Activated T-cell treated with anti-CD3 and anti-CD28 coated beads, Interleukin-2, amount 50 U/mL, for 4 hours (primary cell): Measurements from ENCODE around the gene AP1S3. TPM values are rescaled to one million over a fixed set of nuclear protein-coding genes. Genes with fewer than 3 reads are reported as not detected.
"Not testable (repeated sequence)": the region's sequence is repeated elsewhere in the genome, so short reads cannot be mapped to it uniquely, and the experiment has no call there.

Experiments
- ATAC-seq, 2 donors: fragments of 200-7000 bp; cut with Tn5 transposase; one replicate each; pipeline ENCODE4 v1.10.0; 2021
- DNase-seq: peaks from one replicate; pipeline ENCODE4 v3.0.0-alpha.2; 2020
- H3K27me3 Mint-ChIP-seq: one replicate; pipeline ENCODE4 v1.8.0; 2021; ENCODE audit warnings: low read depth, mixed read lengths
- H3K36me3 Mint-ChIP-seq: one replicate; pipeline ENCODE4 v1.8.0; 2022; ENCODE audit warnings: mixed read lengths; ENCODE audit not compliant: insufficient read depth
- H3K4me1 Mint-ChIP-seq: one replicate; pipeline ENCODE4 v1.8.0; 2021; ENCODE audit warnings: low read depth, mixed read lengths
- H3K4me3 Mint-ChIP-seq: one replicate; pipeline ENCODE4 v1.8.0; 2021; ENCODE audit warnings: mild to moderate bottlenecking, moderate library complexity, mixed read lengths
- H3K9me3 Mint-ChIP-seq: one replicate; pipeline ENCODE4 v1.8.0; 2021; ENCODE audit warnings: mixed read lengths
- total RNA-seq, 3 donors: library from RNA; stranded (reverse); gene quantifications; one replicate each; pipeline ENCODE4 v1.2.1, GENCODE V29; 2021

AP1S3 gene
- total RNA-seq, 3 donors from 2014 or later: 18.0 to 19.9 (median 18.4) TPM

DNA sequence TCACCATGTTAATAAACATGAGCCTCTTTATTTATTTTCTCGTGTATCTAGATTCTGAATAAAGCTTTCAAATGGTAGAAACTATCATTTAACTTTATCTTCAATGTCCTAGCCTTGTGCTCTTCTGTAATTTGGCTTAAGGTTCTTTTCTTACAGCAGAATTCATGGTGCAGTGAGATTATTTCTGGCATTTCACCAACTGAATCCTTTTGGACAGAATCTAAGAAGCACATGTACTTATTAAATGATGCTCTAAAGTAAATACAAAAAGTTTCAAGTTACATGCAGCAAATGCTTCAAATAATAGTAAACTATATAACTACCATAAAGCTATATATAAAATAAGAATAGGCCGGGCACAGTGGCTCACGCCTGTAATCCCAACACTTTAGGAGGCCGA lies 65.9 kb downstream of the AP1S3 start:
- no peak overlapping the region for H3K4me3 Mint-ChIP-seq
- H3K27me3 Mint-ChIP-seq: no peaks in the 10 kb centered on the region
- peaks cover 5% of the 10 kb centered on the region for H3K9me3 Mint-ChIP-seq
- H3K36me3 Mint-ChIP-seq: peaks cover 26% of the 10 kb centered on the region
- DNase-seq: no peak
- peaks cover 2% of the 10 kb centered on the region for H3K4me1 Mint-ChIP-seq
- no peak for ATAC-seq

DNA sequence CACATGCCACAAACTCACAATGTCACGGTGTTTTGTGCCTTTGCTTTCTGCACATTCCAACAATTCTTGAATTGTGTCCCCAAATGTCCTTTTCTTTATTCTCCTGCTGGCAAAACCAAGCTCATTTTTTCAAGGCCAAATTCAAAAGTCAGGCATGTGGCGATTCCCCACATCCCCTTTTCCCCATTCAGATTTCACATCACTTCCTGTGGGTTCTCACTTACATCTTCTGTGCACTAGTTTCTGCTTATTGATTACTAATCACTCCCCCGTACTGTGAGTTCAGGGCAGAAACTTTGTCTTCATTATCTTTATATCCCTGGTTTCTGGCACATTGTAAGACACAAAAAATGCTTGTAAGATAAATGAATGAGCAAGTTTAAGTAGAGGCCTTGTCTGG lies 69.2 kb downstream of the AP1S3 start:
- H3K4me3 Mint-ChIP-seq: no peak overlapping the region
- no peak for ATAC-seq
- no peaks in the 10 kb centered on the region for H3K27me3 Mint-ChIP-seq
- H3K36me3 Mint-ChIP-seq: peaks cover 9% of the 10 kb centered on the region
- peaks cover 2% of the 10 kb centered on the region for H3K4me1 Mint-ChIP-seq
- peaks cover 5% of the 10 kb centered on the region for H3K9me3 Mint-ChIP-seq
- no peak for DNase-seq

DNA sequence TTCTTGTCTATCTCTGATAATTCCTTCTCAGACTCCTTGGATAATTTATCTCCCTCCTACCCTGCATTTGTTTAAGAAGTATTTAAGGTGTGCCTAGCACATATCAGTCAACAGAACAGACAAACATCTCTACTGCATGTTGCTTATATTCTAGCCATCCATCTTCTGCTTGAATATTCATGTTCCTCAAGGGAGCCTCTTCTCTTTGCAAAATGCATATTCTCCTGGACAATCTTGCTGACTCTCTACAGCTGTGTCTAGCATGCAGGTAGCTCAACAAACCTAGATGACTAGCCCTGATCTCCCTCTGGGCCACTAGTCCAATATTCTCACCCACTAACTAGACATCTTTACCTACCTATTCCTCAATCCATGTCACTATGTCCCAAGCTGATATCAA lies 70.0 kb downstream of the AP1S3 start:
- ATAC-seq (no peak), DNase-seq (no peak)
- Mint-ChIP-seq H3K4me1 (peaks cover 2% of the 10 kb centered on the region), H3K36me3 (peaks cover 9% of the 10 kb centered on the region), H3K27me3 (no peaks in the 10 kb centered on the region), H3K4me3 (no peak overlapping the region), H3K9me3 (peaks cover 5% of the 10 kb centered on the region)

DNA sequence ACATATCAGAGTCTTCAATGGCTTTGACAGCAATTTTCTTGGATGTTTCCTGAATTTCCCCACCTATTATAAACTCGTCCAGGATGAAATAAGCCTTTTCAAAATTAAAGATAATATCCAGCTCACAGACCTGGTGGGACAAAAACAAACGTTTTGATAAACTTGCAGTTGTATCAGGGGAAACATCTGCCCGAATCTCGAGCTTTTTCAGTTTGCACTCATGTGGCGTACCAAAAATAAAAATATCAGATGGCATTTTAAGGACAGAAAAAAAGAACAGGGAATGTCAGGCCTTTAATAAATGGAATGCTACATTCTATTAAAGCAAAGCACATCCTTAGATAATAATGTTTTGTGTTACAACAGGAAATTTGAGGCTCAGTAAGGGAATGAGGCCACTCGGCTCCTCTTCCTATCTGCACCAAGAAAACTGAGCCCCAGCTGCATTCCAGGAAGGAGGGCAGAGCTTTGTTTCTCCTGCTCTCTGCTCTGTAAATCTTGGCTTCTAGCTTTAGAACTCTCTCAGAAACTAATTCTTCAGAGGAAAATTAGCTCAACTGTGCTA lies 72.1 kb downstream of the AP1S3 start:
- Mint-ChIP-seq H3K36me3 (peaks cover 5% of the 10 kb centered on the region), H3K4me1 (peaks cover 15% of the 10 kb centered on the region), H3K9me3 (peaks cover 5% of the 10 kb centered on the region), H3K4me3 (no peak overlapping the region), H3K27me3 (no peaks in the 10 kb centered on the region)
- no peak for DNase-seq
- ATAC-seq: no peak

DNA sequence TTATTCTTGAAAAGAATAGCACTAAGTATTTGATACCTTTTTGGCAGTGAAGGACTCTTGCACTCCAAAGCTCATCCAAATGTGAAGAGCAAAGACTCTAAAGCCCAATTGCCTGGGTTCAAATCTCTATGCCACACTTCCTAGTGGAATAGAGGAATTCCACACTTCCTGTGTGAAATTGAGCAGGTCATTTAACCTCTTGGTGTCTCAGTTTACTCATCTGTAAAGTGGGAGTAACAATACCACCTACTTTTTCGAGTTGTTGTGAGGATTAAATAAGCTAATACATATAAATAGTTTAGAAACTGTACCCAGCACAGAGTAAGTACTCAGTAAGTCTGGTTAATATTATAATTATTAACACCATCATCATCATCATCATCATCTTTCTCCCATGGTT lies 72.6 kb downstream of the AP1S3 start:
- Mint-ChIP-seq H3K9me3 (peaks cover 5% of the 10 kb centered on the region), H3K36me3 (peaks cover 5% of the 10 kb centered on the region), H3K4me1 (peaks cover 20% of the 10 kb centered on the region), H3K27me3 (no peaks in the 10 kb centered on the region), H3K4me3 (no peak overlapping the region)
- no peak for DNase-seq
- ATAC-seq: no peak

DNA sequence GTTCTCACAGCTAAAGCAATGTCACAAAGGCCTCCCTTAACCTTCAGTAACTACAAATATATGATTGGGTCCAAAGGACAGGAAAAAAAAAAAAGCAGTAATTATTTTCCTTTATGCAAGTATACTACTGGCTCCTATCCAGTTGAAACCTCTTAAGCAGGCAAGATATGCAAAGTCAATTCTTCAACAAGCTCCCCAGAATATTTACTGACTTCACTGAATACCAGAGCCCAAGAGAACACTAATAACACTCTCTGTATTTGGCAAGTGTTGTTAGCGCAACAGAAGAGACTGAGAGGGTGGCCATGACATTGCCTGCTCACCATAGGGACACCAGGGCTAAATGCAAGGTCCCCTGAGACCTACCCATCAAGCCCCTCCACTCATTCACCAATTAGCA lies 74.5 kb downstream of the AP1S3 start:
- Mint-ChIP-seq H3K27me3 (no peaks in the 10 kb centered on the region), H3K4me3 (no peak overlapping the region), H3K4me1 (peaks cover 20% of the 10 kb centered on the region), H3K9me3 (peaks cover 5% of the 10 kb centered on the region), H3K36me3 (peaks cover 5% of the 10 kb centered on the region)
- DNase-seq: no peak
- ATAC-seq: no peak

DNA sequence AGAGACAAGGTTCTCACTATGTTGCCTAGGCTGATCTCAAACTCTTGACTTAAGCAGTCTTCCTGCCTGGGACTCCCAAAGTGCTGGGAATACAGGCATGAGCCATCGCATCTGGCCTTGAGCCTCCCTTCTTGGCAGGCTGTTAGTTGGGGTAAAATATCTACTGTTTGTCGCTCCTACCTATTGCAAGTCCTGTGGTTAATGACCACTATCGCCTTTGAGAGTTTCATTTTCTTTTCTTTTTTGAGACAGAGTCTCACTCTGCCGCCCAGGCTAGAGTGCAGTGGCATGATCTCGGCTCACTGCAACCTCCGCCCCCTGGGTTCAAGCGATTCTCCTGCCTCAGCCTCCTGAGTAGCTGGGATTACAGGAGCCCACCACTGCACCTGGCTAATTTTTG lies 75.6 kb downstream of the AP1S3 start:
- not testable (repeated sequence) for DNase-seq, H3K4me3 Mint-ChIP-seq, H3K9me3 Mint-ChIP-seq, ATAC-seq, H3K27me3 Mint-ChIP-seq, H3K36me3 Mint-ChIP-seq
- peaks cover 20% of the 10 kb centered on the region for H3K4me1 Mint-ChIP-seq

DNA sequence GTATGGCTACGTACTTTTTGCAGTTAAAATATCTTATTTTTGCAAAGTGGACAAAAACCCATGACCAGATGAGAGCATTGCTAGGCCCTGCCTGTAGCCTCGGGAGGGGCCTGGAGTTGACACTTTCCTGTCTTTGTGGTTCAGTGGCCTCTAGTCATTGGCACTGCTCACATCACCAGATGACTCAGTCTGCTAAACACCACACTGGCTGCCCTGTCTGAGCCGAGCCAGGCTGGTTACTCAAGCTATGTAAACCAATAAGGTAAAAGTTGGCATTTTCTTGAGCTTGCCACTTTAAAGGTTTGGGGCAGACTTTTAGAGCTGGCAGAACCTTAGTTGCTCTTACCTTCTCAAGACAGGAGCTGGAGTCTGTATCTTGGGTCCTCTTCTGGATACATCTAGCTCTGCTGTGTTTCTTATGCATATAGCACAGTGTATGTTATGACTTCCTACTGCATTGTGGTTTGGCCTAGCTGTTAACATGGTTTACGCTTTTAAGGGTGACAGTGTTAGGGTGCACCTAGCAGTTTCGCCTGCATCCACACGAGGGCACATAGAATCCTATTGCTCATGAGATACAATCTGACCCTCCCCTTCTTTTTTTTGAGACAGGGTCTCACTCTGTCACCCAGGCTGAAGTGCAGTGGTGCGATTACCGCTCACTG lies 76.4 kb downstream of the AP1S3 start:
- peaks cover 20% of the 10 kb centered on the region for H3K4me1 Mint-ChIP-seq
- no peaks in the 10 kb centered on the region for H3K36me3 Mint-ChIP-seq
- peak; percentile 83 to 96 for ATAC-seq
- peak; percentile 20 for DNase-seq
- H3K27me3 Mint-ChIP-seq: no peaks in the 10 kb centered on the region
- H3K9me3 Mint-ChIP-seq: no peaks in the 10 kb centered on the region
- H3K4me3 Mint-ChIP-seq: no peak overlapping the region

DNA sequence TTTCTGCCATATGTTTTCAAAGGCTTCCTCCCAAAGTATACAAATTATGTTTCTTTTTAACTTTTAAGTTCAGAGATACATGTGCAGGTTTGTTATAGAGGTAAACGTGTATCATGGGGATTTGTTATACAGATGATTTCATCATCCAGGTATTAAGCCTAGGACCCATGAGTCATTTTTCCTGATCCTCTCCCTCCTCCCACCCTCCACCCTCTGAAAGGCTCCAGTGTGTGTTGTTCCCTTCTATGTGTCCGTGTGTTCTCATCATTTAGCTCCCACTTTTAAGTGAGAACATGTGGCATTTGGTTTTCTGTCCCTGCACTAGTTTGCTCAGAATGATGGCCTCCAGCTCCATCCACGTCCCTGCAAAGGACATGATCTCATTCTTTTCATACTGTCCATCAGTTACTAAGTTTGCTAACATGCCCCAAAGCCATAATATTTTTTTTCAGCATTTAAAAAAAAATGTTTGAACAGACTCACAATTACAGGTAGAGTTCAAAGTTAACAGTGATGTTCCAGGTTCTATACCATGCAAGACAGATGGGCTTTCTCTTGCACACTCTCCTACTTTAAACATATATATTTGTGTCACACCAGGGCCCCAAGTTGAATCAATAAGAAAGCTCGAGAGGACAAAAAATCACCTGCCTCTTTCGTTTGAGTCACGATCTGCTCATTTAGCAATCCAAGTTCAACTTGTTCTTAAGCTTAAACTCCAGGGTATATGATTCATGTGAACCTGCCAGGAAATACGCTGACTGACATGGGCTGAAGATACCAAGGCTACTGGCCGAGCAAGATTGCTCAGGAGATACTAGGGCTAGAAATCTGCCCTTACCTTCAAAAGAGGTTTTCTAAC lies 77.6 kb downstream of the AP1S3 start:
- Mint-ChIP-seq H3K4me1 (peaks cover 20% of the 10 kb centered on the region), H3K36me3 (no peaks in the 10 kb centered on the region), H3K4me3 (no peak overlapping the region), H3K9me3 (no peaks in the 10 kb centered on the region), H3K27me3 (no peaks in the 10 kb centered on the region)
- no peak for DNase-seq
- ATAC-seq: peak in 1 of 2 donors; percentile 23

DNA sequence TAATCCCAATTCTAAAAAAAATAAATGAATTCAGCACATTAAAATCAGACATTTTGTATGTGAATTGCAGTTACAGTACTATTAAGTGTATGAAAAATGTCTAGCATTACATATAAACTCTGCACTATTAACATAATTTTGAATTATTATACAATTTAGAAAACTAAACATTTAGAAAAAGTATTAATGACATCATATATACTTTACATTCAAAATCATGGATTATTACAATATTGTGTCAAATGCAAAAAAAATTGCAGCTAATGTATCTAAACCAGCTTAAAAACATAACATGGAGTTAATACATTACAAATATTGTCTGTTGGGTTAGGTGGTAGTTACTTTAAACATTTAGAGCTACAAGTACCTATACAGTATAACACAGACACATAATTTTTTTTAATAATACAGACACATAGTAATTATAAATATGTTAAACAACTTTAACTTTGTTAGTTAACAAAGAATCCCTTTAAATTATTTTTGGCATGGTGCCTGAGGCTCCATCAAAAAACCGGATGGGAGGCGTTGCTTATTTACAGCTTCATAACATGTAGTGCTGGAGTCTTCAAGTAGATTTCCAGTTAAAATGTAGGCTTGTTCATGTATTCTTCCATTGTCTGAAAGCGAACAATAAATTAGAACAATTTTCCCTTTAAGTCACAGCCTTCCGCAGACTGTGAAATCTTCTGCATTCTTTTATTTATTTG lies 79.1 kb downstream of the AP1S3 start:
- ATAC-seq (no peak), DNase-seq (no peak)
- peaks cover 20% of the 10 kb centered on the region for H3K4me1 Mint-ChIP-seq
- H3K36me3 Mint-ChIP-seq: no peaks in the 10 kb centered on the region
- no peaks in the 10 kb centered on the region for H3K9me3 Mint-ChIP-seq
- no peaks in the 10 kb centered on the region for H3K27me3 Mint-ChIP-seq
- no peak overlapping the region for H3K4me3 Mint-ChIP-seq

DNA sequence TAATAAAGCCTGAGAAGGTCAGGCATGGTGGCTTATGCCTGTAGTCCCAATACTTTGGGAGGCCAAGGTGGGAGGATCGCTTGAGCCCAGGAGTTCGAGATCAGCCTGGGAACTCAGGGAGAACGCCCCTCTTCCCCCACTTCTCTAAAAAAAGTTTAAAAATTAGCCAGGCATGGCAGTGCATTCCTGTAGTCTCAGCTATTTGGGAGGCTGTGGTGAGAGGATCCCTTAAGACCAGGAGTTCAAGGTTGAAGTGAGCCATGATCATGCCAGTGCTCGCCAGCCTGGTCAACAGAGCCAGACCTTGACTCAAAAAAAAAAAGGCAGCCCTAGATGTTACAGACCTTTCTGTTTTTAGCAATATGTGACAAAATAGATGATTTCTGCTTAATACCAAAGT lies 83.4 kb downstream of the AP1S3 start:
- Mint-ChIP-seq H3K27me3 (peaks cover 13% of the 10 kb centered on the region), H3K4me1 (no peaks in the 10 kb centered on the region), H3K9me3 (no peaks in the 10 kb centered on the region), H3K36me3 (no peaks in the 10 kb centered on the region), H3K4me3 (no peak overlapping the region)
- DNase-seq: no peak
- no peak for ATAC-seq

DNA sequence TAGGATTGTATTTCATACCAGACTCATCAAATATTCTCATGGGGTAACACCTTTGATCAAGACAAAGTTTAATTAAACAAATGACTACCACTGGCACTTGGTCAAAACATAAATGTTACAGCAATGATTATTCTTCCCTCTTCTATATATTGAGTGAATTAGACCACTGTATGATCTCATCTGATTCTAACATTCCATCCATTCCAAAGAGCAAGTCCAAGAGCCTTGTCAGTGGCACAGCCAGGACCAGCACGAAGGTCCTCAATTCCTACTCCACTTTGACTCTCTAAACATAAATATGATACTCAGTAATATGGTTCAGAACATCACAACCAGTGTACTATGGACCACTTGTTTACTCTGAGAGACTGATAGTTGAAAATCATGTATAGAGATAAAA lies 86.4 kb downstream of the AP1S3 start:
- H3K27me3 Mint-ChIP-seq: peaks cover 15% of the 10 kb centered on the region
- no peaks in the 10 kb centered on the region for H3K9me3 Mint-ChIP-seq
- DNase-seq (no peak), ATAC-seq (no peak)
- no peaks in the 10 kb centered on the region for H3K36me3 Mint-ChIP-seq
- H3K4me3 Mint-ChIP-seq: no peak overlapping the region
- H3K4me1 Mint-ChIP-seq: no peaks in the 10 kb centered on the region

DNA sequence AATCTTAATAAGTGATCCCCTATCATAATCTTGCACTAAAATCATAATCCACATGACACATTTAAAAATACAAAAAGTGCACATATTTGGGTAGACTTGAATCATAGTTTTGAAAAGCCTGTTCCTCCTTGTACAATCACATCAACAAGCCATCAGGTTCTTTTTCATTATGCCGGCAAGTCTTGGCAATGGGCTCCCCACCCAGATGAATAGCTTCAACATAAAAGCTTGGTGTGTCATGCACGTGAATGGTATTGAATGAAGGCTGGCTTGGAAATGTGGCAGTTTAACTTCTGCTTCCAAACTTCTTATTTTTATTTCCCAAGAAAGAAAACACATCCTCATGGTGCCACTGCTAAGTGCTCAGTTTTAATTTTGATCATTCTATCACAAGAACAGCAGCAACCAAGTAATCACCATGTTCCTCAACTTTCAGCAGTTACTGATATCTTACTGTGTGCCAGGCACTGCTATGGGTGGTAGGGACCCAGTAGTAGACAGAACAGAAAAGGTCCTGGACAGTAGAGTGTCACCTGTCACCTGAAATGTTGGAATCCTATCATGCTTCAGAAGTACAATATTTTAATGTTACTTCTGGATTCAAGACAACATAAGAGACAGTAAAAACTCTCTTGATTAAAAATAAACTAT lies 89.9 kb downstream of the AP1S3 start:
- no peak for DNase-seq
- H3K4me3 Mint-ChIP-seq: no peak overlapping the region
- peaks cover 18% of the 10 kb centered on the region for H3K27me3 Mint-ChIP-seq
- no peaks in the 10 kb centered on the region for H3K9me3 Mint-ChIP-seq
- no peaks in the 10 kb centered on the region for H3K36me3 Mint-ChIP-seq
- H3K4me1 Mint-ChIP-seq: no peaks in the 10 kb centered on the region
- no peak for ATAC-seq

DNA sequence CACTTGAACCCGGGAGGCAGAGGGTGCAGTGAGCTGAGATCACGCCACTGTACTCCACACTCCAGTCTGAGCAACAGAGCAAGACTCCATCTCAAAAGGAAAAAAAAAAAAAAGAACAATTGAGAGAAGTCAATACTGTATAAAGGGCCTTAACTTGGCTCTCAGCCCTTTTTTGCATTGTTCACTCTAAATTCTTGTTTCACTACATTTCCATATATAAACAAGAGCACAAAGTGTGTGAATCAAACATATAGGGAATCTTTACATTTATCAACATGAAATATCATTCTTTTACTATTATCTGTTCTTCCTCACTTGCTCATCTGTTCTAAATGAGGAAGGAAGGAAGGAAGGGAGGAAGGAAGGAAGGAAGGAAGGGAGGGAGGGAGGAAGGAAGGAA lies 90.8 kb downstream of the AP1S3 start:
- peaks cover 18% of the 10 kb centered on the region for H3K27me3 Mint-ChIP-seq
- ATAC-seq: no peak

More for the DNA sequence above, 90.8 kb downstream of the AP1S3 start:
- no peaks in the 10 kb centered on the region for H3K36me3 Mint-ChIP-seq
- no peaks in the 10 kb centered on the region for H3K4me1 Mint-ChIP-seq
- no peaks in the 10 kb centered on the region for H3K9me3 Mint-ChIP-seq
- DNase-seq: no peak
- no peak overlapping the region for H3K4me3 Mint-ChIP-seq
